Natural killer cell (primary cell): ENCODE measurements around the gene ANK3. TPM values are rescaled to one million over a fixed set of nuclear protein-coding genes. Genes with fewer than 3 reads are reported as not detected.

ENCODE experiments used
- ATAC-seq, 3 donors: fragments of 150-1000 bp in 2 of 3; fragments of 200-7000 bp in 1 of 3; cut with Tn5 transposase; 1 replicate in 1 of 3; 2 replicates in 2 of 3; pipeline ENCODE4 v1.10.0; 2021; ENCODE audit warnings: mild to moderate bottlenecking in 2 of 3, moderate library complexity in 2 of 3
- DNase-seq, 2 donors: peaks; one replicate each; pipeline versions ENCODE4 v3.0.0 to v3.0.0-alpha.2; 2013 to 2021; ENCODE audit warnings: mixed read lengths in 1 of 2
- H3K27ac ChIP-seq: one replicate; pipeline ENCODE4 v1.5.1; 2013; ENCODE audit warnings: mild to moderate bottlenecking, low read length
- H3K27me3 ChIP-seq: one replicate; pipeline ENCODE4 v1.6.1; 2013; ENCODE audit warnings: low read length; ENCODE audit not compliant: control insufficient read depth, insufficient read depth
- H3K36me3 ChIP-seq: one replicate; pipeline ENCODE4 v1.6.1; 2013; ENCODE audit warnings: low read length; ENCODE audit not compliant: control insufficient read depth, insufficient read depth
- H3K4me1 ChIP-seq: one replicate; pipeline ENCODE4 v1.6.1; 2013; ENCODE audit warnings: low read length; ENCODE audit not compliant: control insufficient read depth, insufficient read depth
- H3K4me3 ChIP-seq: one replicate; pipeline ENCODE4 v1.5.1; 2013; ENCODE audit warnings: low read length
- H3K9me3 ChIP-seq: one replicate; pipeline ENCODE4 v1.6.1; 2013; ENCODE audit warnings: low read length; ENCODE audit not compliant: control insufficient read depth, insufficient read depth
- H3K27ac Mint-ChIP-seq, 2 donors: one replicate each; pipeline ENCODE4 v1.8.0; 2022; ENCODE audit warnings: mild to moderate bottlenecking in 2 of 2, mixed read lengths in 2 of 2, moderate library complexity in 1 of 2
- H3K27me3 Mint-ChIP-seq, 2 donors: one replicate each; pipeline ENCODE4 v1.8.0; 2022; ENCODE audit warnings: low read depth in 2 of 2, mixed read lengths in 2 of 2
- H3K36me3 Mint-ChIP-seq: one replicate; pipeline ENCODE4 v1.8.0; 2022; ENCODE audit warnings: mixed read lengths
- H3K4me1 Mint-ChIP-seq, 2 donors: one replicate each; pipeline ENCODE4 v1.8.0; 2022; ENCODE audit warnings: mixed read lengths in 2 of 2
- H3K4me3 Mint-ChIP-seq: one replicate; pipeline ENCODE4 v1.8.0; 2022; ENCODE audit warnings: mild to moderate bottlenecking, moderate library complexity, mixed read lengths
- H3K9me3 Mint-ChIP-seq, 2 donors: one replicate each; pipeline ENCODE4 v1.8.0; 2022; ENCODE audit warnings: mixed read lengths in 2 of 2
- CTCF ChIP-seq: fragments of 200-600 bp; IDR thresholded peaks from one replicate; pipeline ENCODE4 v1.8.0; 2022; ENCODE audit warnings: antibody characterized with exemption
- WGBS: methylation state at CpG from one replicate; pipeline ENCODE4 v1.1.7; 2013; ENCODE audit warnings: missing lambda C conversion rate; ENCODE audit not compliant: insufficient coverage; 5-methylcytosine and 5-hydroxymethylcytosine counted together
- intact Hi-C: fragments of 100-400 bp; cut with micrococcal nuclease; formaldehyde crosslinking; loops from one replicate; pipeline ENCODE4 v1.14.2; 2022
- total RNA-seq, 4 donors: library from RNA; stranded (reverse); fragments of 120-200 nt in 1 of 4; gene quantifications; one replicate each; pipeline versions ENCODE4 v1.2.3 to v1.2.4, GENCODE V29; 2013 to 2022

ANK3 gene
- total RNA-seq, 3 donors from 2014 or later (not counting 1 experiment from before 2014, with no cell fraction given) = 4.4 to 12.9 (median 11.4) TPM

GRCh38 chr10:60107308-60107976 is 282.2 kb downstream of the ANK3 start:
- intact Hi-C loops = no loop called here
- no peaks in the 10 kb centered on the region for H3K27me3 ChIP-seq
- Mint-ChIP-seq H3K9me3 (no peaks in the 10 kb centered on the region), H3K27ac (no peak overlapping the region), H3K36me3 (no peaks in the 10 kb centered on the region), H3K27me3 (no peaks in the 10 kb centered on the region), H3K4me1 (no peaks in the 10 kb centered on the region), H3K4me3 (no peak overlapping the region)
- DNase-seq = no peak
- 98% methylated on average over 5 of the region's 5 CpGs for WGBS
- no peak for TF ChIP-seq CTCF
- no peak overlapping the region for H3K4me3 ChIP-seq
- H3K4me1 ChIP-seq = no peaks in the 10 kb centered on the region
- H3K9me3 ChIP-seq = no peaks in the 10 kb centered on the region
- H3K36me3 ChIP-seq = no peaks in the 10 kb centered on the region
- no peak overlapping the region for H3K27ac ChIP-seq
- ATAC-seq = no peak

- no peak overlapping the region for H3K27ac ChIP-seq
- H3K4me1 ChIP-seq = no peaks in the 10 kb centered on the region
- ATAC-seq = no peak
- Mint-ChIP-seq H3K9me3 (no peaks in the 10 kb centered on the region), H3K36me3 (no peaks in the 10 kb centered on the region), H3K4me1 (no peaks in the 10 kb centered on the region), H3K27ac (no peak overlapping the region), H3K27me3 (no peaks in the 10 kb centered on the region), H3K4me3 (no peak overlapping the region)
- no peaks in the 10 kb centered on the region for H3K9me3 ChIP-seq
- no peaks in the 10 kb centered on the region for H3K27me3 ChIP-seq
- H3K4me3 ChIP-seq = no peak overlapping the region
- DNase-seq = no peak
- intact Hi-C loops = no loop called here
- no peaks in the 10 kb centered on the region for H3K36me3 ChIP-seq
- TF ChIP-seq CTCF = no peak
Measured at GRCh38 chr10:60105295-60105695, 284.4 kb downstream of the ANK3 start.

- Mint-ChIP-seq H3K27ac (no peak overlapping the region), H3K4me3 (no peak overlapping the region), H3K27me3 (no peaks in the 10 kb centered on the region), H3K9me3 (no peaks in the 10 kb centered on the region), H3K4me1 (no peaks in the 10 kb centered on the region), H3K36me3 (no peaks in the 10 kb centered on the region)
- Histone ChIP-seq H3K9me3 (no peaks in the 10 kb centered on the region), H3K4me3 (no peak overlapping the region), H3K27me3 (no peaks in the 10 kb centered on the region), H3K27ac (no peak overlapping the region), H3K4me1 (no peaks in the 10 kb centered on the region), H3K36me3 (no peaks in the 10 kb centered on the region)
- DNase-seq = no peak
- no peak for ATAC-seq
- intact Hi-C loops = loop anchor here (5.0 kb wide), 2 partner anchors 330 to 665 kb away; no protein-coding TSS in a partner anchor
- TF ChIP-seq CTCF = no peak
- WGBS = 84% methylated on average over 4 of the region's 4 CpGs
Measured at GRCh38 chr10:60101821-60102220, 287.9 kb downstream of the ANK3 start.
